GM12875 (cell line): ENCODE results near the gene CYP1A2.

Source experiments
- H3K4me3 ChIP-seq: one replicate; pipeline ENCODE4 v1.5.1; 2011; ENCODE audit warnings: low read depth, low read length, control low read depth
- TF ChIP-seq, protein P1 (sequence below): IDR thresholded peaks from 2 replicates; pipeline ENCODE4 v1.5.1; 2011; ENCODE audit warnings: low read depth, mild to moderate bottlenecking, control low read depth, inconsistent platforms, low read length, moderate library complexity, borderline replicate concordance; ENCODE audit not compliant: insufficient read depth

Gene CYP1A2

GRCh38 chr15:74773329-74773728 is 24.7 kb downstream of the CYP1A2 start:
- TF ChIP-seq, protein P1, sequence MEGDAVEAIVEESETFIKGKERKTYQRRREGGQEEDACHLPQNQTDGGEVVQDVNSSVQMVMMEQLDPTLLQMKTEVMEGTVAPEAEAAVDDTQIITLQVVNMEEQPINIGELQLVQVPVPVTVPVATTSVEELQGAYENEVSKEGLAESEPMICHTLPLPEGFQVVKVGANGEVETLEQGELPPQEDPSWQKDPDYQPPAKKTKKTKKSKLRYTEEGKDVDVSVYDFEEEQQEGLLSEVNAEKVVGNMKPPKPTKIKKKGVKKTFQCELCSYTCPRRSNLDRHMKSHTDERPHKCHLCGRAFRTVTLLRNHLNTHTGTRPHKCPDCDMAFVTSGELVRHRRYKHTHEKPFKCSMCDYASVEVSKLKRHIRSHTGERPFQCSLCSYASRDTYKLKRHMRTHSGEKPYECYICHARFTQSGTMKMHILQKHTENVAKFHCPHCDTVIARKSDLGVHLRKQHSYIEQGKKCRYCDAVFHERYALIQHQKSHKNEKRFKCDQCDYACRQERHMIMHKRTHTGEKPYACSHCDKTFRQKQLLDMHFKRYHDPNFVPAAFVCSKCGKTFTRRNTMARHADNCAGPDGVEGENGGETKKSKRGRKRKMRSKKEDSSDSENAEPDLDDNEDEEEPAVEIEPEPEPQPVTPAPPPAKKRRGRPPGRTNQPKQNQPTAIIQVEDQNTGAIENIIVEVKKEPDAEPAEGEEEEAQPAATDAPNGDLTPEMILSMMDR: no peak
- H3K4me3 ChIP-seq: no peak overlapping the region

DNA sequence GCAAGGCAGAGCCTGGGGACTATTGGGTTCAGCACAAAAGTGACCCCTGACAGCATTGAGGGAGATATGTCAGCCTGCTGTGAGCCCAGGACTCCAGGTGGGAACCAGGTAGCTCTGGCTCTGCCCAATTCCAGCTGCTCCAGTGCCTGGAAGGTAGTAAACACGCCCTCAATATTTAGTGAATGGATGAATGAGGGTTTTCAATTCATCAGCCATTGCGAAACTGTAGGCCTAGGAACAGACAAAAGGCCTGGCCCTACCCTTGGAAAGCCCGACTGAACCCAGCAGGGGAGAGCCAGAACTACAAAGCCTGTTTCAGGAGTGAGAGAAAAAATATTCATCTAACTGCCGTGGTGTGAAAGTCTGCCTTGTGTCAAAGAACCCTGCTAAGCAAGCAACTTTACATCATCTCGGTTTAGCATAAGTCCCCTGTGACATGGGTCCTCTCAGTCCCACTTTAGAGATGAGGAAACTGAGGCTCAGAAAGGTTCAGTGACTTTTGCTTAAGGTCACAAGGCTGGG is 25.1 kb downstream of the CYP1A2 start:
- TF ChIP-seq, protein P1: no peak
- no peak overlapping the region for H3K4me3 ChIP-seq

- TF ChIP-seq, protein P1: no peak
- H3K4me3 ChIP-seq: no peak overlapping the region
Measured at GRCh38 chr15:74775132-74775562, 26.5 kb downstream of the CYP1A2 start.

- H3K4me3 ChIP-seq: no peak overlapping the region
- TF ChIP-seq, protein P1: no peak
Measured at GRCh38 chr15:74775894-74776293, 27.2 kb downstream of the CYP1A2 start.

GRCh38 chr15:74776821-74777768 is 28.4 kb downstream of the CYP1A2 start:
- H3K4me3 ChIP-seq: peak overlapping the region; percentile 39
- TF ChIP-seq, protein P1: no peak

DNA sequence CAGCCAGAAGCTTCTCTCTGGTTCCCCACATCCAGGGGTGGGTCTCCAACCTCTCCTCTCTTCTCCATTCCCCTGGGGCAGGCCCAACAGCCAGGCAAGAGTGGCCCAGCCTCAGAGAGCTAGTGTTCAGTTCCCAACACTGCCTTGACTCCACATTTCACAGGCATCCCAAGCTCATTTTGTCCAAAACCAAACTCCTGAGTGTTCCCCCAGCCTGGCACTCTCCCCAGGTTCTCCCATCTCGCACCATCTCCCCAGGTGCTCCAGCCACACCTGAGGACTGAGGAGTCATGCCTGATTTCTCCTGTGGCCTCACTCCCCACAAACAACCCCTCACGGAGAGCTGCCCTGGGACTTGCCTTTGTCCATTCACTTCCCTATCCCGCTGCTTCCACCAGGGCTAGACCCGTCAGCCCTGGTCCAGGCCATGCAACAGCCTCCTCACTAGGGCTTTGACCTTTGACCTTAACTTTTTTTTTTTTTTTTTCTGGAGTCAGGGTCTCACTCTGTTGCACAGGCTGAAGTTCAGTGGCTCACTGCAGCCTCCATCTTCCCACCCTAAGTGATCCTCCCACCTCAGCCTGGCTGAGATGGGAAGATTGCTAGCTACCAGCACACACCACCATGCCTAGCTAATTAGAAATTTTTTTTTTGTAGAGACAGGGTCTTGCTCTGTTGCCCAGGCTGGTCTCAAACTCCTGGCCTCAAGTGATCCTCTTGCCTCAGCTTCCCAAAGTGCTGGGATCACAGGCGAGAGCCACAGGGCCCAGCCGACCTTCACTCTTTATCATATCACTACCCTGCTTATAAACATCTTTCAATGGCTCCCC is 29.3 kb downstream of the CYP1A2 start:
- no peak overlapping the region for H3K4me3 ChIP-seq

More for the DNA sequence above, 29.3 kb downstream of the CYP1A2 start:
- TF ChIP-seq, protein P1: no peak
